ENCODE results near the gene MISP.

DNA sequence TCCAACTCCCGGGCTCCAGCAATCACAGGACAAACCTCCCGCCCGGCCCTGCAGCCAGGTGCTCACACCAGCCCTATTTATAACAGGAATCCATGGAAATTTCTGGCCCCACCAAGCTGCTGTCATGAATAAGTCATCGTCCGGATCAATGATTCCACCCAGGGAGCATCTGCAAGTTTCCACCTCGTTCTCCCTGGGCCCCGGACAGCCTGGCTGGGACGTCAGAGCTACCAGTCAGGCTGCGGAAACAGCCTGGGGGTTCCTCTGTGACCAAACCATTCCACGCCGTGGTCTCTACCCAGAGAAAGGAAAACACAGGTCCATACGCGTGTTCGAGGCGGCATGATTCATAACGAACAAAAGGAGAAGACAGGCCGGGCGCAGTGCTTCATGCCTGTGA lies 25.6 kb downstream of the MISP start:
- TF ChIP-seq, protein P1, sequence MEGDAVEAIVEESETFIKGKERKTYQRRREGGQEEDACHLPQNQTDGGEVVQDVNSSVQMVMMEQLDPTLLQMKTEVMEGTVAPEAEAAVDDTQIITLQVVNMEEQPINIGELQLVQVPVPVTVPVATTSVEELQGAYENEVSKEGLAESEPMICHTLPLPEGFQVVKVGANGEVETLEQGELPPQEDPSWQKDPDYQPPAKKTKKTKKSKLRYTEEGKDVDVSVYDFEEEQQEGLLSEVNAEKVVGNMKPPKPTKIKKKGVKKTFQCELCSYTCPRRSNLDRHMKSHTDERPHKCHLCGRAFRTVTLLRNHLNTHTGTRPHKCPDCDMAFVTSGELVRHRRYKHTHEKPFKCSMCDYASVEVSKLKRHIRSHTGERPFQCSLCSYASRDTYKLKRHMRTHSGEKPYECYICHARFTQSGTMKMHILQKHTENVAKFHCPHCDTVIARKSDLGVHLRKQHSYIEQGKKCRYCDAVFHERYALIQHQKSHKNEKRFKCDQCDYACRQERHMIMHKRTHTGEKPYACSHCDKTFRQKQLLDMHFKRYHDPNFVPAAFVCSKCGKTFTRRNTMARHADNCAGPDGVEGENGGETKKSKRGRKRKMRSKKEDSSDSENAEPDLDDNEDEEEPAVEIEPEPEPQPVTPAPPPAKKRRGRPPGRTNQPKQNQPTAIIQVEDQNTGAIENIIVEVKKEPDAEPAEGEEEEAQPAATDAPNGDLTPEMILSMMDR (IDR thresholded peaks at IDR 0.05) = no peak
- no peak for TF ChIP-seq POLR2A (IDR thresholded peaks at IDR 0.05)
